DND-41 (cell line): ENCODE data around the gene ONECUT3.

ENCODE experiments used
- CTCF ChIP-seq: IDR thresholded peaks from 2 replicates; pipeline ENCODE4 v1.5.1; 2012; ENCODE audit warnings: borderline replicate concordance, low read length, moderate library complexity, mild to moderate bottlenecking; ENCODE audit not compliant: poor library complexity, severe bottlenecking; ENCODE audit errors: extremely low read depth
- EZH2 ChIP-seq: IDR thresholded peaks from 3 replicates; pipeline ENCODE4 v1.6.1; 2012; ENCODE audit warnings: borderline replicate concordance, low read depth, mild to moderate bottlenecking, moderate library complexity, low read length, inconsistent platforms; ENCODE audit not compliant: severe bottlenecking

- TF ChIP-seq CTCF (no peak), EZH2 (no peak)
Measured at GRCh38 chr19:1779574-1779973, 26.3 kb downstream of the ONECUT3 start.
